ENCODE data around the gene FAM168A. TPM values are rescaled to one million over a fixed set of nuclear protein-coding genes. Genes with fewer than 3 reads are reported as not detected.

Gene FAM168A
- total RNA-seq, 1 donor from 2014 or later: 21.2 TPM

DNA sequence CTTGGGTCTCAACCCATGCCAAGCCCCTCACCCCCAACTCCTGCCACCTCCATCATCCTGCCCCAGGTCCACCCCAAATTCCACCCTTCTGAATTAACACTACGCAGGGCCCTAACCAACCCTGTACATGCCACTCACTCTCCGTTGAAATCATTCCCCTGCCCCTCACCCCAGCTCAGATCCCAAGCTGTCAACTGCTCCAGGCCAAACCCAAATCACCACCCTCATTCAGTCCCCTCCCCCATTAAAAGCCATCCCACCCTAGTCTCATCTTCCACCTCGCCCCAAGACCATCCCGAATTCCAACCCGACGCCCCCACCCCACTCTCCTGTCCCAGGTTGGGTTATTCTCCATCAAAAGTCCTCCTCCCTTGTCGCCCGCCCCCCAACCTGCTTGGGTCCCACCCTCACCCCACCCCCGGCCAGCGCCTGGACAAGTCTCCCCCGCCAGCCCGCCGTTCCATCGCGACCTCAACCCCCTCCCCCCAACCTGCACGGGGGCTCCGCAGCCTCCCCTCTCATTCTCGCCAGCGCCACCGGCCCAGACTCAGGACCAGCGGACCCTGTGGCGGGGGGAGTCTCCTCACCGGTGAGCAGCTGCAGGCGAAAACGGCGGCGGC is 466 bp downstream of the FAM168A start:
- peaks cover 17% of the 10 kb centered on the region for H3K4me1 Mint-ChIP-seq (ENCODE audit: unreplicated experiment)
- peak overlapping the region; percentile 53 for H3K27ac Mint-ChIP-seq (ENCODE audit: unreplicated experiment)
- H3K4me3 Mint-ChIP-seq (ENCODE audit: unreplicated experiment): peak overlapping the region; percentile 94
- DNase-seq (ENCODE audit: low spot score): peak; percentile 5
- TF ChIP-seq, protein P1, sequence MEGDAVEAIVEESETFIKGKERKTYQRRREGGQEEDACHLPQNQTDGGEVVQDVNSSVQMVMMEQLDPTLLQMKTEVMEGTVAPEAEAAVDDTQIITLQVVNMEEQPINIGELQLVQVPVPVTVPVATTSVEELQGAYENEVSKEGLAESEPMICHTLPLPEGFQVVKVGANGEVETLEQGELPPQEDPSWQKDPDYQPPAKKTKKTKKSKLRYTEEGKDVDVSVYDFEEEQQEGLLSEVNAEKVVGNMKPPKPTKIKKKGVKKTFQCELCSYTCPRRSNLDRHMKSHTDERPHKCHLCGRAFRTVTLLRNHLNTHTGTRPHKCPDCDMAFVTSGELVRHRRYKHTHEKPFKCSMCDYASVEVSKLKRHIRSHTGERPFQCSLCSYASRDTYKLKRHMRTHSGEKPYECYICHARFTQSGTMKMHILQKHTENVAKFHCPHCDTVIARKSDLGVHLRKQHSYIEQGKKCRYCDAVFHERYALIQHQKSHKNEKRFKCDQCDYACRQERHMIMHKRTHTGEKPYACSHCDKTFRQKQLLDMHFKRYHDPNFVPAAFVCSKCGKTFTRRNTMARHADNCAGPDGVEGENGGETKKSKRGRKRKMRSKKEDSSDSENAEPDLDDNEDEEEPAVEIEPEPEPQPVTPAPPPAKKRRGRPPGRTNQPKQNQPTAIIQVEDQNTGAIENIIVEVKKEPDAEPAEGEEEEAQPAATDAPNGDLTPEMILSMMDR (IDR thresholded peaks at IDR 0.05; ENCODE audit: unreplicated experiment): no peak
- peaks cover 10% of the 10 kb centered on the region for H3K36me3 Mint-ChIP-seq (ENCODE audit: low read depth, unreplicated experiment)
- H3K27me3 Mint-ChIP-seq (ENCODE audit: unreplicated experiment): peaks cover 6% of the 10 kb centered on the region
- H3K9me3 Mint-ChIP-seq (ENCODE audit: unreplicated experiment): no peaks in the 10 kb centered on the region

GRCh38 chr11:73596547-73596946 is 1.4 kb downstream of the FAM168A start:
- H3K4me3 Mint-ChIP-seq (ENCODE audit: unreplicated experiment): peak overlapping the region; percentile 94
- H3K36me3 Mint-ChIP-seq (ENCODE audit: low read depth, unreplicated experiment): peaks cover 10% of the 10 kb centered on the region
- H3K9me3 Mint-ChIP-seq (ENCODE audit: unreplicated experiment): no peaks in the 10 kb centered on the region
- H3K4me1 Mint-ChIP-seq (ENCODE audit: unreplicated experiment): peaks cover 17% of the 10 kb centered on the region
- TF ChIP-seq, protein P1 (IDR thresholded peaks at IDR 0.05; ENCODE audit: unreplicated experiment): no peak
- no peak for DNase-seq (ENCODE audit: low spot score)
- H3K27ac Mint-ChIP-seq (ENCODE audit: unreplicated experiment): no peak overlapping the region
- peaks cover 6% of the 10 kb centered on the region for H3K27me3 Mint-ChIP-seq (ENCODE audit: unreplicated experiment)

- H3K27ac Mint-ChIP-seq (ENCODE audit: unreplicated experiment): no peak overlapping the region
Observed at GRCh38 chr11:73592640-73593039, 5.3 kb downstream of the FAM168A start.

DNA sequence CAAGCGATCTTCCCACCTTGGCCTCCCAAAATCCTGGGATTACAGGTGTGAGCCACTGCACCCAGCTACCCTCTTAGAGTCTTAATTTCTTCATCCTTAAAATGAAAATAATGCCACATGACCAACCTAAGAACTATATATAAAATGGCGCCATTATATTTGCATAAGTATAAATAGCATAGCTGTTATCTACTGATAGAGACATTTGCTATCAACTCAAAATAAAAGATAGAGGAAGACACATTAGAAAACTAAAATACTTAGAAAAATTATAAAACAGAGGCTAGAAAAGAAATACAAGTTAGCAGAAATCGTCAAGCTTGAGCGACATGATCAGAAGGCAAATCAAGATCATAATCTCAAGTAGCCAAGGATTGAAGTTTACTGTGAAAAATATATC is 6.2 kb downstream of the FAM168A start:
- DNase-seq (ENCODE audit: low spot score): no peak
- H3K4me3 Mint-ChIP-seq (ENCODE audit: unreplicated experiment): no peak overlapping the region
- no peaks in the 10 kb centered on the region for H3K36me3 Mint-ChIP-seq (ENCODE audit: low read depth, unreplicated experiment)
- H3K9me3 Mint-ChIP-seq (ENCODE audit: unreplicated experiment): no peaks in the 10 kb centered on the region
- H3K27me3 Mint-ChIP-seq (ENCODE audit: unreplicated experiment): no peaks in the 10 kb centered on the region
- no peak overlapping the region for H3K27ac Mint-ChIP-seq (ENCODE audit: unreplicated experiment)
- H3K4me1 Mint-ChIP-seq (ENCODE audit: unreplicated experiment): peaks cover 5% of the 10 kb centered on the region
- TF ChIP-seq, protein P1 (IDR thresholded peaks at IDR 0.05; ENCODE audit: unreplicated experiment): no peak

More at GRCh38 chr11:73592640-73593039, 5.3 kb downstream of the FAM168A start:
- Mint-ChIP-seq H3K4me3 (ENCODE audit: unreplicated experiment) (no peak overlapping the region), H3K36me3 (ENCODE audit: low read depth, unreplicated experiment) (peaks cover 6% of the 10 kb centered on the region), H3K9me3 (ENCODE audit: unreplicated experiment) (no peaks in the 10 kb centered on the region), H3K4me1 (ENCODE audit: unreplicated experiment) (peaks cover 11% of the 10 kb centered on the region), H3K27me3 (ENCODE audit: unreplicated experiment) (peaks cover 2% of the 10 kb centered on the region)
- TF ChIP-seq, protein P1 (IDR thresholded peaks at IDR 0.05; ENCODE audit: unreplicated experiment): no peak
- no peak for DNase-seq (ENCODE audit: low spot score)

GRCh38 chr11:73590991-73591390 is 6.9 kb downstream of the FAM168A start:
- no peaks in the 10 kb centered on the region for H3K4me1 Mint-ChIP-seq (ENCODE audit: unreplicated experiment)
- no peak overlapping the region for H3K4me3 Mint-ChIP-seq (ENCODE audit: unreplicated experiment)
- no peak for DNase-seq (ENCODE audit: low spot score)
- H3K9me3 Mint-ChIP-seq (ENCODE audit: unreplicated experiment): no peaks in the 10 kb centered on the region
- no peaks in the 10 kb centered on the region for H3K27me3 Mint-ChIP-seq (ENCODE audit: unreplicated experiment)
- no peak overlapping the region for H3K27ac Mint-ChIP-seq (ENCODE audit: unreplicated experiment)
- TF ChIP-seq, protein P1 (IDR thresholded peaks at IDR 0.05; ENCODE audit: unreplicated experiment): no peak
- H3K36me3 Mint-ChIP-seq (ENCODE audit: low read depth, unreplicated experiment): no peaks in the 10 kb centered on the region

Data from endothelial cell (in vitro differentiated cells).